GM10847 (cell line): ENCODE measurements around the gene POC1A.

Source experiments
- POLR2A ChIP-seq: IDR thresholded peaks from 2 replicates; pipeline ENCODE4 v1.6.1; 2011; ENCODE audit not compliant: insufficient read length; ENCODE audit errors: extremely low read depth

The POC1A gene

GRCh38 chr3:52034212-52034611, 120.0 kb downstream of the POC1A start:
- TF ChIP-seq POLR2A = no peak

DNA sequence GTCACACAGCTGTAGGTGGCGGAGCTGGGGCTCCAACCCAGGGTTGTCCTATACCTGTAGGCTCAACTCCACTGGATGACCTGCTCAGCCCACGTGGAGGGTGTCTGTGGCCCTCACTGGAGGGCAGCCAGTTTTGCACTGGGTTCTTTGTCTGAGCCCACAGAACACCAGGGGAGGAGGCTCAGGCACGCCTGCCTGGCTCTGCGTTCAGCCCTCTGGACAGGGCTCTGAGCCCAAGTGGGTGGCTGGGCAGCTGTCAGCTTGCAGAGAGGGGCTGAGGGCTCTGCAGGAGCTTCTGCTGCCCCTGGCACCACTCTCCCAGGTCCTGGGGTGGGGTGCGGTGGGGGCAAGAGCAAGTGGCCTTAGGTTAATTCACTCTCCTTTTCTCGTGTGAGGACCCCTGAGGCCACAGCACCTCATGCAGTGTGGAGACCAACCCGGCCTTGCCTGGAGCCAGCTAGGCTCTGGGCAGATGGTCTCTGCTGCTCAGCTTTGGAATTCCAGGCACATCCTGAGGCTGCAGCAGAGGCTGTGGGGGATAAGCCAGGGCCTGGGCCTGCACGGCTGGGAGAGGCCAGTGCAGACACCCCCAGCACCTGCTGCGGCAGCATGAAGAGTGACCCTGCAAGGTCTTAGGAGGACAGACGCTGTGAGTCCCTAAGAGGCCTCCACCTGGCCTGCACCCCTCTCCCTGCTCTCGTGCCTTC, 121.4 kb downstream of the POC1A start:
- TF ChIP-seq POLR2A = no peak

DNA sequence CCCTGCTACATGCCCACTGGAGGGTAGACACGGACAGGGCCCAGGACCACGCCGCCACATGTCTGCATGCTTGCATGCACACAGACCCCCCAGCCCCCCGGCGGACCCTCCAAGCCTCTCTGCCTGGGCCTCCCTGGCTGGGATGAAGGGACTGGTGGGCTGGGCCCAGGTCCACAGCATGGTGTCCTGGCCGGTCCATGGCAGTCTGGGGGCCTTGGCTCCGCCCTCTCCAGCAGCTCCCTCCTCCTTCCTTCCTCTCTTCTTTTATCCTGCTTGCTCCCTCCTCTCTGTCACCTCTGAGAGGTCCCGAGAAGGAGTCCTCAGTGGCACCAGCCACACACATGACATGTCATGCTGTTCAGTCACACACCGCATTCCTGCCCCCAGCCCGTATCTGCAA, 122.3 kb downstream of the POC1A start:
- TF ChIP-seq POLR2A = no peak

GRCh38 chr3:52030714-52031310, 123.4 kb downstream of the POC1A start:
- TF ChIP-seq POLR2A = no peak

GRCh38 chr3:52029535-52029934, 124.7 kb downstream of the POC1A start:
- TF ChIP-seq POLR2A = no peak

- no peak for TF ChIP-seq POLR2A
Measured at GRCh38 chr3:52029053-52029452, 125.2 kb downstream of the POC1A start.

- TF ChIP-seq POLR2A = no peak
Measured at GRCh38 chr3:52028572-52028971, 125.7 kb downstream of the POC1A start.

DNA sequence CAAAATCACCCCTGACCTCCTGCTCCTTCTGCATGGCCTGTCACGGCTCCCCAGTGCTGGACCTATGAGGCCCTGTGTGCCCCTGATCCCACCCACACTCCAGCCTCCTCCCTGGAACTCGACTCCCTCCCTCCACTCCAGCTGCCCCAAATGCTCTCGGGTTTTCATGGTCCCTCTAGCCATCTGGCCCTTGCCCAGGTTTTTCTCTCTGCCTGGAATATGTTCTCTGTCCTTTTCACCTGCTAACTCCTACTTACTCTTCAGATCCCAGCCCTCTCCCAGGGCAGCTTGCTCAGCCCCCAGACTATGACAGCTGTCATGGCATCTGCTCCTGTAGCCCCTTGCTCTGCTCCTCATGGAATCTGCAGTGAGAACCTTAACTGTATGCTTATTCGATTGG, 128.2 kb downstream of the POC1A start:
- no peak for TF ChIP-seq POLR2A

DNA sequence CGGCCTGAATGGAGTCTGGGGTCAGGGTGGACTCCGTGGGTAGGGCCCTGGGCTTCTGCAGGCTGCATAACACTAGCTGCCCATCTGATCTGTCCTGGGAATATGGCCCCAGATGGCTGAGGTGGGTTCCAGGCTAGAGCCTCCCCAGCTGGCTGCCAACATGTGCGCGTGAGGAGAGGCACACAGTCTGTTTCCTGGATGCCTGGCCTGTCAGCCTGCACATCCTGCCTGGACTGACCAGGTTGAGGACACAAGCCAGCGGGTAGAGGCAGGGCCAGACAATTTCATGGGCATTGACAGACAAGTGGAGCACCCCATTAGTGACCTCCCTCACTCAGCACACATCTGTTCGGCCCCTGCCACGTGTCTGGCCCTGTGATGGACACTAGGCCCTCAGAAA, 128.8 kb downstream of the POC1A start:
- no peak for TF ChIP-seq POLR2A
